ENCODE measurements around the gene MYL3. TPM values are rescaled to one million over a fixed set of nuclear protein-coding genes. Genes with fewer than 3 reads are reported as not detected.

Gene MYL3
- polyA plus RNA-seq, 1 experiment, result not detected

GRCh38 chr3:46896386-46896785, 33.1 kb upstream of the MYL3 start:
- Histone ChIP-seq H3K4me3 (ENCODE audit: low read depth, low read length) (no peak overlapping the region), H3K27ac (ENCODE audit: low read depth, low read length) (no peak overlapping the region), H3K9me3 (ENCODE audit: control insufficient read depth, insufficient read depth, low read length) (no peaks in the 10 kb centered on the region; the same call in 1 of the 2 replicates), H3K27me3 (ENCODE audit: control insufficient read depth, insufficient read depth, low read length) (peaks cover 36% of the 10 kb centered on the region)
- TF ChIP-seq CTCF (IDR thresholded peaks at IDR 0.05; ENCODE audit: low read depth, low read length), result no peak
- ChIA-PET CTCF (interaction anchor here (0.5 to 5.6 kb wide), 12 partner anchors 13 to 1688 kb away, joined by 3 to 57 read pairs (median 12); no protein-coding TSS in a partner anchor), POLR2A (no interaction called here)
- no peak for DNase-seq (ENCODE audit: low read depth, low spot score)

GRCh38 chr3:46895761-46896160, 32.5 kb upstream of the MYL3 start:
- Histone ChIP-seq H3K27me3 (ENCODE audit: control insufficient read depth, insufficient read depth, low read length) (peaks cover 42% of the 10 kb centered on the region), H3K27ac (ENCODE audit: low read depth, low read length) (no peak overlapping the region), H3K4me3 (ENCODE audit: low read depth, low read length) (no peak overlapping the region), H3K9me3 (ENCODE audit: control insufficient read depth, insufficient read depth, low read length) (no peaks in the 10 kb centered on the region; the same call in 1 of the 2 replicates)
- no peak for DNase-seq (ENCODE audit: low read depth, low spot score)
- CTCF ChIA-PET, result interaction anchor here (0.5 to 5.6 kb wide), 17 partner anchors 8 to 1687 kb away, joined by 3 to 57 read pairs (median 9); no protein-coding TSS in a partner anchor
- POLR2A ChIA-PET, result no interaction called here
- TF ChIP-seq CTCF (IDR thresholded peaks at IDR 0.05; ENCODE audit: low read depth, low read length), result no peak

GRCh38 chr3:46895204-46895660, 32.0 kb upstream of the MYL3 start:
- POLR2A ChIA-PET, result no interaction called here
- CTCF ChIA-PET, result interaction anchor here (0.5 to 5.6 kb wide), 24 partner anchors 9 to 406 kb away, joined by 3 to 57 read pairs (median 4); no protein-coding TSS in a partner anchor
- no peak for DNase-seq (ENCODE audit: low read depth, low spot score)
- Histone ChIP-seq H3K4me3 (ENCODE audit: low read depth, low read length) (no peak overlapping the region), H3K27me3 (ENCODE audit: control insufficient read depth, insufficient read depth, low read length) (peaks cover 48% of the 10 kb centered on the region), H3K9me3 (ENCODE audit: control insufficient read depth, insufficient read depth, low read length) (no peaks in the 10 kb centered on the region; the same call in 1 of the 2 replicates), H3K27ac (ENCODE audit: low read depth, low read length) (no peak overlapping the region)
- peak; percentile 95 for TF ChIP-seq CTCF (IDR thresholded peaks at IDR 0.05; ENCODE audit: low read depth, low read length)

GRCh38 chr3:46894256-46894655, 31.0 kb upstream of the MYL3 start:
- peaks cover 58% of the 10 kb centered on the region for H3K27me3 ChIP-seq (ENCODE audit: control insufficient read depth, insufficient read depth, low read length)
- no peak overlapping the region for H3K4me3 ChIP-seq (ENCODE audit: low read depth, low read length)
- no peaks in the 10 kb centered on the region; the same call in 1 of the 2 replicates for H3K9me3 ChIP-seq (ENCODE audit: control insufficient read depth, insufficient read depth, low read length)
- DNase-seq (ENCODE audit: low read depth, low spot score), result no peak
- H3K27ac ChIP-seq (ENCODE audit: low read depth, low read length), result no peak overlapping the region
- CTCF ChIA-PET, result interaction anchor here (0.6 to 5.6 kb wide), 11 partner anchors 9 to 405 kb away, joined by 3 to 57 read pairs (median 9); no protein-coding TSS in a partner anchor
- POLR2A ChIA-PET, result no interaction called here
- no peak for TF ChIP-seq CTCF (IDR thresholded peaks at IDR 0.05; ENCODE audit: low read depth, low read length)

GRCh38 chr3:46893763-46894162, 30.5 kb upstream of the MYL3 start:
- H3K27ac ChIP-seq (ENCODE audit: low read depth, low read length), result no peak overlapping the region
- CTCF ChIA-PET, result interaction anchor here (0.9 to 5.6 kb wide), 3 partner anchors 27 to 405 kb away, joined by 8 to 57 read pairs (median 12); no protein-coding TSS in a partner anchor
- no peak for DNase-seq (ENCODE audit: low read depth, low spot score)
- no peak for TF ChIP-seq CTCF (IDR thresholded peaks at IDR 0.05; ENCODE audit: low read depth, low read length)
- no peaks in the 10 kb centered on the region; the same call in 1 of the 2 replicates for H3K9me3 ChIP-seq (ENCODE audit: control insufficient read depth, insufficient read depth, low read length)
- POLR2A ChIA-PET, result no interaction called here
- H3K4me3 ChIP-seq (ENCODE audit: low read depth, low read length), result no peak overlapping the region
- peaks cover 62% of the 10 kb centered on the region for H3K27me3 ChIP-seq (ENCODE audit: control insufficient read depth, insufficient read depth, low read length)

All from AG04450 (cell line).